ENCODE results near the gene FAXC.
A peak's percentile ranks its signal among the peaks of the same experiment; 100 is the strongest.

FAXC gene

DNA sequence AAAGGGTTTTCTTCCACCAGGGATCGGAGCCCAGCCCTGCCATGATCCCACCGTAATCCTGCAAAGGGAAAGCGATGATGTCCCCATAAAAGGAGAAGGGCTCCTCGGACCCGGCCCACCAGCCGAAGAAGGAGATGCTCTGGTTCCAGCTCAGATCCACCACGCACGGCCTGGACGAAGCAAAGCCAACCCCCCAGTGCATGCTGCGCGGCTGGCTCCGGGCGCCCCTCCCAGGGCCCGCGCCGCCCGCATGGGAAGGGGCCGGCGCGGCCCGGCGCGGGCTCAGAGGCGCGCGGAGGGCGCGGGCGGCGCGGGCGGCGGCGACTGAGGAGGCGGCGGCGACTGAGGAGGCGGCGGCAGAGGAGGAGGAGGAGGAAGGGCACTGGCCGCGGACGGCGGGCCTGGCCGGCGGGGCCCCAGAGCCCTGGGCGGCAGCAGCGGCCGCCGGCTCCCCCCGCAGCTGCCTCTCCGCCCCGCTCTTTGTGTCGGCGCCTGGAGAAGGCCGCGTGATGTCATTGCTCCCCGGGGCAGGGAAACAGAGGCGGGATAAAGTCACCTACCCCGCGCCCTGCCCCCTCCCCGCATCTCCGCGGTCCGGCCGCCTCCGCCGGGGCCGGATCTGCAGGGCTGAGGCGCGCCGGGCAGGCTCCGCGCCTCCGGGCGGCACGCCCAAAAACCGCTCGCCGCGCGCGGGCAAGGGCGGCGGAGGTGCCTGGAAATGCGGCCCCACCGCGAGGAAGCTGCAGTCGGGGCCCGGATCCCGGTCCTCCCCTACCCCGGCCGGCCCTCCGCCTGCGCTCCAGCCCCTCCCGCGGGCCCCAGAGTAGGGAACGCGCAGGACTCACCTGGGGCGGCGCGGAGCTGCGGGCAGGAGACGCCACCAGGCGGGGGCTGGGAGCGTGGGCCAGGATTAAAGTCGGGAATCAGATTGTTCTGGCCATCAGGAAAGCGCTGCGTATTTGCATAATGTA, at the start of gene FAXC:
FAXC (minus strand) TSS at position 504 of the 971 bp plus-strand sequence; CDS start at position 202, 302 bp downstream.
- TF ChIP-seq, protein P1, sequence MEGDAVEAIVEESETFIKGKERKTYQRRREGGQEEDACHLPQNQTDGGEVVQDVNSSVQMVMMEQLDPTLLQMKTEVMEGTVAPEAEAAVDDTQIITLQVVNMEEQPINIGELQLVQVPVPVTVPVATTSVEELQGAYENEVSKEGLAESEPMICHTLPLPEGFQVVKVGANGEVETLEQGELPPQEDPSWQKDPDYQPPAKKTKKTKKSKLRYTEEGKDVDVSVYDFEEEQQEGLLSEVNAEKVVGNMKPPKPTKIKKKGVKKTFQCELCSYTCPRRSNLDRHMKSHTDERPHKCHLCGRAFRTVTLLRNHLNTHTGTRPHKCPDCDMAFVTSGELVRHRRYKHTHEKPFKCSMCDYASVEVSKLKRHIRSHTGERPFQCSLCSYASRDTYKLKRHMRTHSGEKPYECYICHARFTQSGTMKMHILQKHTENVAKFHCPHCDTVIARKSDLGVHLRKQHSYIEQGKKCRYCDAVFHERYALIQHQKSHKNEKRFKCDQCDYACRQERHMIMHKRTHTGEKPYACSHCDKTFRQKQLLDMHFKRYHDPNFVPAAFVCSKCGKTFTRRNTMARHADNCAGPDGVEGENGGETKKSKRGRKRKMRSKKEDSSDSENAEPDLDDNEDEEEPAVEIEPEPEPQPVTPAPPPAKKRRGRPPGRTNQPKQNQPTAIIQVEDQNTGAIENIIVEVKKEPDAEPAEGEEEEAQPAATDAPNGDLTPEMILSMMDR (IDR thresholded peaks at IDR 0.05; ENCODE audit: insufficient read depth, low read length, missing control alignments) = peak; percentile 22
- ChIA-PET POLR2A (no interaction called here), CTCF (interaction anchor here (1.0 to 9.7 kb wide), 4 partner anchors 11 to 20 kb away, joined by 3 to 109 read pairs (median 10); no protein-coding TSS in a partner anchor)
- H3K4me3 ChIP-seq (ENCODE audit: low read depth, low read length) = peak within 1 kb of the TSS; percentile 63
- DNase-seq (ENCODE audit: low read depth, low spot score) = no peak

DNA sequence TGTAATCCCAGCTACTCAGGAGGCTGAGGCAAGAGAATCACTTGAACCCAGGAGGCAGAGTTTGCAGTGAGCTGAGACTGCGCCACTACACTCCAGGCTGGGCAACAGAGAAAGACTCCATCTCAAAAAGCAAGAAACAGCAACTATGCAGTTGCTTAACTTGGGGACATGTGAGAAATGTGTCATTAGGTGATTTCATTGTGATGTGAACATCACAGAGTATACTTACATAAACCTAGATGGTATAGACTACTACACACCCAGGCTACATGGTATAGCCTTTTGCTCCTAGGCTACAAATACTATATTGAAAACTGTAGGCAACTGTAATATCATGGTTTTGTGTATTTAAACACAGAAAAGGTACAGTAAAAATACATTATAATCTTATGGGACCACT, 47.8 kb upstream of the FAXC start:
- TF ChIP-seq, protein P1 (IDR thresholded peaks at IDR 0.05; ENCODE audit: insufficient read depth, low read length, missing control alignments) = no peak
- no peak overlapping the region for H3K4me3 ChIP-seq (ENCODE audit: low read depth, low read length)
- ChIA-PET CTCF (interaction anchor here (1.7 kb wide), 1 partner anchor 67 kb away, joined by 7 read pairs; no protein-coding TSS in a partner anchor), POLR2A (no interaction called here)
- no peak for DNase-seq (ENCODE audit: low read depth, low spot score)

DNA sequence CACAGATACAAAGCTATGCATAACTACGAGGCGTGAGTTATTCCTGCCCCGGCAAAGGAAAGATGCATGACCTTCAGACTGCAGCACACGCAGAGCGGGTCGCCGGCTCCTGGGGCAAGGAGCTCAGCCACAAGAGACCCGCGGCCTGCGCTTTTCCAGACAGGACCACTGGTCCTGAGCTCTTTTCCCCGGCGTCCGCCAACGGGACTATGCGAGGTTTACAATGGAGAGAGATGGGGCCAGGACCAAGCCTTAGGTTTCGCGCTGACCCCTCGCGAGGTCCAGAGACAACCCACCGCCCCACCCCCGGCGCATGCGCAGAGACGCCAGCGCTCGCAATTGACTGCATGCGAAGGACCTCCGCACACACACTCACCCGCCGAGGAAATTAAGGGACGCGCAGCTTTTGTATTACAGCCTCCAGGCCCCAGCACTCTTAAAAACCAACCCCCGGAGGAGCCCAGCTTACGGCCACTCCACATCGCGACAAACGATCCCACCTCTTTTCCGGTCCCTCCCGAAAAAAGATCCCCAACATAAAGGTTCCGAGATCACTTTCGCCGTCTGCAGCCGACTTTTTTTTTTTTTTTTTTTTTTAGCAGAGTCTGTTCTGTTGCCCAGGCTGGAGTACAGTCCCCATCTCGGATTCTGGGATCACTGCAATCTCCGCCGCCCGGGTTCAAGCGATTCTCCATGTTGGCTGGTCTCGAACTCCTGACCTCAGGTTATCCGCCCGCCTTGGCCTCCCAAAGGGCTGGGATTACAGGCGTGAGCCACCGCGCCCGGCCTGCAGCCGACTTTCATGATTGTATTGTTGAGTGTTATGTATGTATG, 44.4 kb upstream of the FAXC start, which contains the start of gene COQ3:
COQ3 (minus strand) TSS at position 498 of the 834 bp plus-strand sequence; CDS start at position 482, 16 bp downstream.
- peak within 1 kb of the TSS; percentile 87 for H3K4me3 ChIP-seq (ENCODE audit: low read depth, low read length)
- POLR2A ChIA-PET = interaction anchor here (0.7 to 1.4 kb wide), 7 partner anchors 10 to 174 kb away, joined by 3 to 6 read pairs (median 4); partner anchors contain the start of genes CCNC and PNISR

DNA sequence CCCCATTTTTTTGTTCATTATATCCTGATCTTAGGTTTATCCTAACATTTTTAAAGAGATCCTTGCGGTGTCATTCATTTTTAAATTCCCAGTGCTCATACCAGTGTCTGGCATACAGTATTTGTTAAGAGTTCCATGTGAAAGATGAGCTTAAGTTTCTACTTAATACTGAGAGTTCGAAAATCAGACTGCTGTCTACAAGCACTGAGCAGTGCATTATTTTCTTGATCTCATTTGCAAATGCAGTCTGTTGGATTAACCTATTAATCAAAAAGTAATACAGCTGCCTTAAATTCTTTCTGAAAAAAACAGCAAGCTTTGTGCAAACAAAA, 43.9 kb upstream of the FAXC start:
- TF ChIP-seq, protein P1 (IDR thresholded peaks at IDR 0.05; ENCODE audit: insufficient read depth, low read length, missing control alignments) = no peak

More for the DNA sequence above, 44.4 kb upstream of the FAXC start, which contains the start of gene COQ3:
- no peak for DNase-seq (ENCODE audit: low read depth, low spot score)
- TF ChIP-seq, protein P1 (IDR thresholded peaks at IDR 0.05; ENCODE audit: insufficient read depth, low read length, missing control alignments) = no peak
- CTCF ChIA-PET = interaction anchor here (0.6 to 2.6 kb wide), 9 partner anchors 9 to 64 kb away, joined by 3 to 23 read pairs (median 3); no protein-coding TSS in a partner anchor

GRCh38 chr6:99390896-99391295, 41.4 kb upstream of the FAXC start:
- TF ChIP-seq, protein P1 (IDR thresholded peaks at IDR 0.05; ENCODE audit: insufficient read depth, low read length, missing control alignments) = no peak
- H3K4me3 ChIP-seq (ENCODE audit: low read depth, low read length) = no peak overlapping the region
- no peak for DNase-seq (ENCODE audit: low read depth, low spot score)
- POLR2A ChIA-PET = no interaction called here
- CTCF ChIA-PET = no interaction called here

More for the DNA sequence above, 43.9 kb upstream of the FAXC start:
- peak overlapping the region; percentile 87 for H3K4me3 ChIP-seq (ENCODE audit: low read depth, low read length)
- no peak for DNase-seq (ENCODE audit: low read depth, low spot score)
- CTCF ChIA-PET = interaction anchor here (0.6 to 2.6 kb wide), 7 partner anchors 10 to 63 kb away, joined by 3 to 23 read pairs (median 3); no protein-coding TSS in a partner anchor
- POLR2A ChIA-PET = interaction anchor here (0.7 to 1.4 kb wide), 7 partner anchors 9 to 175 kb away, joined by 3 to 6 read pairs (median 4); partner anchors contain the start of genes CCNC and PNISR

Data from AG04449 (cell line).